NCI-H2196 treated with DMSO at 0.1 percent for 48 hours (cell line): ENCODE results near the gene SPDYE2B.
"Not testable (repeated sequence)": the region's sequence is repeated elsewhere in the genome, so short reads cannot be mapped to it uniquely, and the experiment has no call there.

Experiments used
- DNase-seq: peaks from one replicate; lab custom pipeline; 2025; ENCODE audit not compliant: unreplicated experiment; lab: John Stamatoyannopoulos, UW

SPDYE2B gene

GRCh38 chr7:102698962-102699750 is 49.0 kb downstream of the SPDYE2B start:
- not testable (repeated sequence) for DNase-seq
